ENCODE measurements around the gene KCNT1.

GRCh38 chr9:135833864-135834263, 131.9 kb downstream of the KCNT1 start:
- TF ChIP-seq CTCF (conservative IDR thresholded peaks at IDR 0.05; ENCODE audit: low read depth, low read length) (no peak), EZH2 (IDR thresholded peaks at IDR 0.05; ENCODE audit: borderline replicate concordance, low read depth, low read length, poor library complexity, severe bottlenecking) (no peak)
